Stimulated activated naive CD8-positive, alpha-beta T cell treated with anti-CD3 and anti-CD28 coated beads, Interleukin-15, amount 100 ng/mL, for 72 hours (primary cell): Measurements from ENCODE around the gene CAMTA1.
A peak's percentile ranks its signal among the peaks of the same experiment; 100 is the strongest.

Source experiments
- ATAC-seq: fragments of 150-1000 bp; cut with Tn5 transposase; 2 replicates; pipeline ENCODE4 v1.10.0; 2021; ENCODE audit warnings: mild to moderate bottlenecking, moderate library complexity
- DNase-seq, 2 donors: peaks; one replicate each; pipeline ENCODE4 v3.0.0; 2021 to 2022
- H3K27ac Mint-ChIP-seq, 2 donors: one replicate each; pipeline ENCODE4 v1.8.0; 2022; ENCODE audit warnings: mild to moderate bottlenecking in 2 of 2, mixed read lengths in 2 of 2, moderate library complexity in 2 of 2
- H3K27me3 Mint-ChIP-seq: one replicate; pipeline ENCODE4 v1.8.0; 2022; ENCODE audit warnings: mixed read lengths
- H3K4me1 Mint-ChIP-seq: one replicate; pipeline ENCODE4 v1.8.0; 2022; ENCODE audit warnings: mild to moderate bottlenecking, mixed read lengths
- H3K4me3 Mint-ChIP-seq, 2 donors: one replicate each; pipeline ENCODE4 v1.8.0; 2022; ENCODE audit warnings: mild to moderate bottlenecking in 2 of 2, mixed read lengths in 2 of 2, moderate library complexity in 1 of 2
- H3K9me3 Mint-ChIP-seq, 2 donors: one replicate each; pipeline ENCODE4 v1.8.0; 2022; ENCODE audit warnings: mixed read lengths in 2 of 2

The CAMTA1 gene

DNA sequence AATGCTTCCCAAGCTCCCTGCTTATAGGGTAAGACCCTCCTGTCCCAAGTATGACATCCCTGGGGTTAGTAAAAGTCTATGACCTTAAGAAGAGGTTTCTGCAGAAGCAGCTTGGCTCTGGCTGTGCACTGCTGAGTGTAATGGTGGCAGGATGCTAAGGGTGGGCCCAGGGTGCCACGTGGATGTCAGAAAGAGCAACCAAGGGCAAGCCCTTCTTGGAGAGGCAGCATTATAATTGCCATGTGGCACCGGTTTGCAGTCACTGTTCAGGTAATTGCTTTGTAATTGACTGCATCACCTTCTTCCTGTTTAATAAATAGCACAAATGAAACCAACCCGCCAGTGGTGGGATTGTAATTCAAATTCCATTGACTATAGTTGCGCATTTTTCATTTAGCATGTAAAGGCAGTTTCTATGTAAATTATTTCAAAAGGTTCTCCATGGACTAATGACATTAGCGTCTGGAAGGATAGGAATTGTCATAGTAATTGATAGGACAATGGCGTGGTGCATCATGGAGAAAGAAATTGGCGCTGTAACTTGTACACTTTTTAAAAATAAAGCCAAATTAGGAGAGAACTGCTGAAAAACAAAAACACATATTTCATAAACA, 495.2 kb downstream of the CAMTA1 start:
- Mint-ChIP-seq H3K27me3 (peaks cover 27% of the 10 kb centered on the region), H3K4me1 (no peaks in the 10 kb centered on the region), H3K9me3 (peaks cover 0 to 7% of the 10 kb centered on the region in 2 donors)

DNA sequence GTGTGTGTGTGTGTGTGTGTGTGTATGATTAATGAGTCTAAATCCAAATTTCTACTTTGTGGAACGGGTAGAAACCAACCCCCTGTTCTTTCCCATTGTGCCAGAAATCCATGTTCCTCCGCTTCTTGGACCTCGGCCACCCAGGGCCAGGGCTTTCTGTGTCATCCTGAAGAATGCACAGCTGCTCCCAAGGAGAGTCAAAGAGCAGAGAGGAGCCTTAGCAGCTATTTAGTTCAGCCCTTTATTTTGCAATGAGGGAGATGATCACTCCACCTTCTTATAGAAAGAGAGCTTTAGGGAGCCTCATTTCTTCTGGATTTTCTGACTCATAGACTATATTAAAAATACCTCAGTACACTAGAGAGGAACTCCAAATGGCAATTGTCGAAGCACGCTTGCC, 496.6 kb downstream of the CAMTA1 start:
- H3K4me1 Mint-ChIP-seq = no peaks in the 10 kb centered on the region
- H3K27me3 Mint-ChIP-seq = peaks cover 27% of the 10 kb centered on the region
- no peak for ATAC-seq
- H3K27ac Mint-ChIP-seq = no peak overlapping the region
- peaks cover 0 to 7% of the 10 kb centered on the region in 2 donors for H3K9me3 Mint-ChIP-seq
- H3K4me3 Mint-ChIP-seq = no peak overlapping the region
- no peak for DNase-seq

More for the DNA sequence above, 495.2 kb downstream of the CAMTA1 start:
- no peak for ATAC-seq
- H3K27ac Mint-ChIP-seq = no peak overlapping the region
- H3K4me3 Mint-ChIP-seq = no peak overlapping the region
- DNase-seq = no peak

DNA sequence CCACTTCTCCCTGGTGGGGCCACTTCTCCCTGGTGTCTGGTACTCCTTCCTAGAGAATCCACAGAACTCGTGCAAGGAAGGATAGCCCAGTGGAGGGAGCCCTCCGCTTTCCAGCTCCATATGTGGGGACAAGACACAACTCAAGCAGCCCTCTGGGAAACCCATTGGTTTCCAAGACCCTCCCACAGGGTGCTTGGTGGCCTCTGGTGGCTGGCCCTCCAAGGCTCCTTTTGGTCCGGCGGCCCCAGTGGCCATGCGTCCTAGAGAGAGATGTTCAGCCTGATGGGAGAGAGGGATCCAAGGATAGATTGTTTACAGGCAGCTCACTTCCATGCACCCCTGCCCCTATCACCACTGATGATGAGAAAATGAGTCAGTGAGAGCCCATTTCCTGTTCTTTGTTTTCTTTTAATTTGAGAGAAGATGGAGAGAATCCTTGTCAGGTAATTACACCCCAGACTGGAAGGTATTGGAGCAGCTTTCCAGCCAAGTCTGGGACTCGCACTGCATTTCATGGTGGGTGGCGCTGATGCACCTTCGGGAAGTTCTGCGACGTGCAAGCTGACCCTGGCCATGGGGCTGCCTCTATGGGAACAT, 499.7 kb downstream of the CAMTA1 start:
- Mint-ChIP-seq H3K4me1 (no peaks in the 10 kb centered on the region), H3K4me3 (no peak overlapping the region), H3K27ac (no peak overlapping the region), H3K27me3 (peaks cover 14% of the 10 kb centered on the region), H3K9me3 (no peaks in the 10 kb centered on the region)
- DNase-seq (no peak), ATAC-seq (no peak)

DNA sequence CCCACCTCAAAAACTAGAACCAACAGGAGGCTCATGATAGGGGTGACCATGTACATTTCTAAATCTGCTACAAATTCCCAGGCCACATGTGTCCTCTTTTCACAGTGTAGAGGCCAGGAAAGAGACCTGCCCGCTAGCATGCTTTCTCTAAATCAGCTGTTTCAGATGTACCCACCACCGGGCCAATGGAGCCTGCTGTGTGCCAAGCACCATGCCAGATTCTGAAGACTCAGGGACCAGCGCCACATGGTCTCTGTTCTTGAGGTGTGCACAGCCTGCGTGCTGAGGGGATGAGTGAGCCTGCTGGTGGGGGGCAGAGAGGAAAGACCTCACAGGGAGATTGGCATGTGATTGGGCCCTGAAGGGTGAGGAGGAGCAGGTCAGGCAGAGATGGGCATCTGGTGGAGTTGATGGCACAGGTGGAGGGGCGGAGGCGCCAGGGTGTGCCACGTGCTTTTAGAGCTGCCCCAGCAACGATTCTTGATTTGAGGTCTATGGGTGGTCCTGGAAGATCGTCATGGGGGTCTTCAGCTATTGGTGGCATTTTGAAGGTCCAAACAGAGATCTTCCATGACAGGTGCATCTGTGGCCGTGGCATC, 500.7 kb downstream of the CAMTA1 start:
- no peak overlapping the region for H3K27ac Mint-ChIP-seq
- ATAC-seq (no peak), DNase-seq (no peak)
- H3K4me3 Mint-ChIP-seq = no peak overlapping the region
- H3K4me1 Mint-ChIP-seq = no peaks in the 10 kb centered on the region
- no peaks in the 10 kb centered on the region for H3K9me3 Mint-ChIP-seq
- H3K27me3 Mint-ChIP-seq = peaks cover 14% of the 10 kb centered on the region

DNA sequence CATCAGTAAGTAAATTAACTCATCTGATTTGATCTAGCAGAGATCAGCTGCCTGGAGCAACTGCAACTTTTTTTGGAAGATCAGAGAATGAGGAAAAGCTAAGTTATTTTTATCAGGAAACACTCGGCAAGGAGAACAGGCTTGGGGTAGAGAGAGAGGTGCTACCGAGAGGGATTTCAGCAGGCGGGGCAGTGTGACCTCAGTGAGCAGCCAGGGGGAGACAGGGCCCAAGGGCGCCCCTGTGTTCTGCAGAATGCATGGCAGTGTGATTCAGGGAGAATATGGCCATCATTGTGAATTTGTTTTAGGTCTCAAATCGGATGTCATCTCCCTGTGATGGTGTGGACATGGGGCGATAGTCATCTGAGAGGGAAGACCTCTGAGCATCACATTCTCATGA, 501.8 kb downstream of the CAMTA1 start:
- no peak overlapping the region for H3K27ac Mint-ChIP-seq
- peaks cover 12% of the 10 kb centered on the region for H3K27me3 Mint-ChIP-seq
- DNase-seq (no peak), ATAC-seq (no peak)
- no peaks in the 10 kb centered on the region for H3K9me3 Mint-ChIP-seq
- H3K4me1 Mint-ChIP-seq = no peaks in the 10 kb centered on the region
- H3K4me3 Mint-ChIP-seq = no peak overlapping the region

DNA sequence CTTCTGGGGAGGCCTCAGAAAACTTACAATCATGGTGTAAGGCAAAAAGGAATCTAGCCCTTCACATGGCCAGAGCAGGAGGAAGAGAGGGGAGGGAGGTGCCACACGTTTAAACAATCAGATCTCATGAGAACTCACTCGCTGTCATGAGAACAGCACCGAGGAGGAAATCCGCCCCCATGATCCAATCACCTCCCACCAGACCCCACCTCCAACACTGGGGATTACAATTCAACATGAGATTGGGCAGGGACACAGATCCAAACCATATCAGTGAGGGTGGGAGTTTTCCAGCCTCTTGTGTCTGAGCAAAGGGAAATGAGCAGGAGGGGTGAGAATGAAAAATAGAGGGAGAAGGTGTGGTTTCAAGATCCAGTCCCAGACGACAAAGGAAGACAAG, 503.7 kb downstream of the CAMTA1 start:
- ATAC-seq = no peak
- Mint-ChIP-seq H3K27ac (no peak overlapping the region), H3K9me3 (no peaks in the 10 kb centered on the region), H3K4me3 (no peak overlapping the region), H3K4me1 (no peaks in the 10 kb centered on the region), H3K27me3 (no peaks in the 10 kb centered on the region)
- no peak for DNase-seq

DNA sequence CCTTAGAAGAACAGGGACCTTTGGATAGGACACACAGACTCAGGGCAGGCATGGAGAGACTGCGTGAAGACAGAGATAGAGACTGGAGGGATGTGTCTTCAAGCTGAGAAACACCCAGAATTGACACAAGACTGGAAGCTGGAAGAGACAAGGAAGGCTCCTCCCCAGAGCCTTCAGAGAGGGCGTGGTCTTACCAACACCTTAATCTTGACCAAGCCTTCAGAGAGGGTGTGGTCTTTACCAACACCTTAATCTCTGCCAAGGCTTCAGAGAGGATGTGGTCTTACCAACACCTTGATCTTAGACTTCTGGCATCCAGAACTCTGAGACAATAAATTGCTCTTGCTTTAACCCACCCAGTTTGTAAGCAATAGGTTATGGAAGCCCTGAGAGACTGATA, 504.4 kb downstream of the CAMTA1 start:
- peak overlapping the region in 1 of 2 donors; percentile 2 for H3K27ac Mint-ChIP-seq
- H3K9me3 Mint-ChIP-seq = no peaks in the 10 kb centered on the region
- DNase-seq = no peak
- no peaks in the 10 kb centered on the region for H3K4me1 Mint-ChIP-seq
- ATAC-seq = no peak
- no peak overlapping the region for H3K4me3 Mint-ChIP-seq
- H3K27me3 Mint-ChIP-seq = no peaks in the 10 kb centered on the region

DNA sequence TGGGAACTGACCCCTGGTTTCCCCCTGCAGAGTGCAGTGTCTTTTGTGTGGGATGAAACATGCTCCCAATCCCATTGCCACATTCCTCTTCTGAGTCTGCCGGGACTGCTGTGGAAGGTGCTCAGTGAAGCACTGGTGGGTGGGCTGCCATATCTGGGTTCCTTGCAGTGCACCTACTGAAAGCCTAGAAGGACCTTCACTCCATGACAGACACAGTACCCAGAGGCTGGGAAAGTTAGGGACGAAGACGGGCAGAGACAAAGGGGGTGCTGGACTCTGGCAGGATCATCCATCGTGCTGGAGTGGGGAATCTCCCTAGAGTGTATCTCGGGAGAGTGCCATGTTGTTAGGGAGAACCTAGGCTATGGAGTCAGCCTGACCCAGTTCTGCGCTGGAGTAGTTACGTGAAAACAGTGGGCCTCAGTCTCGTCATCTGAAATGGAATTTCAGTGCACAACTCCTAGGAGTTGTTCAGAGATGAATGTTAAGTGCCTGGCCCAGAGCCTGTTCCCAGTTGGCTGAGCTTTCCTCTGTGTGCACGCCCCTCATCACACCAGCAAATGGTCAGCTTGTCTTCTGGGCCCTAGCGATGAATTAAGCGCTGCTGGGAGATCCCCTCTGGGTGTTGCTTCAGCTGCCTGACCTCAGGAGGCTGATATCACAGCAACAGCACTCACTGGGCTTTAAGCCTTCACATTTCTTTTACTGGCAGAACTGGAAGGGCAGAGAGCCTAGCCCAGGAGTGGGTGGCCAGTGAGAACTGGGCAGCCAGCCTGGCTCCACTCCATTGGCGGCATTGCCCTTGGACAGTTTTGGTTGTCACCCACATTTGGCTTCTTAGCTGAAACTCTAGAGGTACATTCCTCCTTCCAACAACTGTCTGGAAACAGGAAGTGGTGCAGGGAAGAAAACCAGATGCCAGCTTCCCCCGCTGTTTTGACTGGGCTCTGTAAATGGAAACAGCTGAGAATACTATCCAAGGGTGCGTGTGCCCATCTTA, 506.0 kb downstream of the CAMTA1 start:
- no peaks in the 10 kb centered on the region for H3K27me3 Mint-ChIP-seq
- ATAC-seq = no peak
- H3K4me1 Mint-ChIP-seq = no peaks in the 10 kb centered on the region
- DNase-seq = no peak
- H3K27ac Mint-ChIP-seq = no peak overlapping the region
- H3K4me3 Mint-ChIP-seq = no peak overlapping the region
- no peaks in the 10 kb centered on the region for H3K9me3 Mint-ChIP-seq

DNA sequence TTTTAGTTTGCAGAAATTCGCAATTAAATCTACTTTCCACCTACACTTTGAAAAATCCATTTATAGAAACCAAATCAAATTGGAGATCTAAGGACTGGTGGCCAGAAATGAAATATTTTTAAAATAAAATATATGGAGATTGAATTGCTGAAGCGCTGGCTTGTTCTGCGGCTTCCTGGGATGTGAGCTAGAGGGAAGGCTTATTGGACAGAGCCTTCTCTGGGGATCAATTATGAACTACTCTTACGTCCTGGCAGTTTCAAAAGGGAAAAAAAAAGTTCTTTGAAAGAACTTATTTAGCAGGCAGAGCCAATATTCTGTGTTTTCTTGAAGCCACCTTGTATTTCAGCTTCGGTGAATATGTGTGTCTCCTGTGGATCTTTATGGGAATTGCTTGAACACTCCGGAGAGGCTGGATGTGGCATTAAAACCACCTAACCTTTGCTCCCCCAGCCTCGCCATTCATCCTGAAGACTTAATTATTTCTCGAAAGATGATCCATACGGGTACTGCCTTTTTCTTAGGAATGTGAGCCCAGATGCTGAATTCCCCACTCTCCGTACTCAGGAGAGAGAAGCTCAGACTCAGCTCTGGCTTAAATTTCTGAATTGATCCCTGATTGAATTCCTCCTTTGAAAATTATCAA, 506.9 kb downstream of the CAMTA1 start:
- no peak for DNase-seq
- no peaks in the 10 kb centered on the region for H3K9me3 Mint-ChIP-seq
- no peaks in the 10 kb centered on the region for H3K4me1 Mint-ChIP-seq
- no peaks in the 10 kb centered on the region for H3K27me3 Mint-ChIP-seq
- no peak for ATAC-seq
- no peak overlapping the region for H3K27ac Mint-ChIP-seq
- H3K4me3 Mint-ChIP-seq = no peak overlapping the region

DNA sequence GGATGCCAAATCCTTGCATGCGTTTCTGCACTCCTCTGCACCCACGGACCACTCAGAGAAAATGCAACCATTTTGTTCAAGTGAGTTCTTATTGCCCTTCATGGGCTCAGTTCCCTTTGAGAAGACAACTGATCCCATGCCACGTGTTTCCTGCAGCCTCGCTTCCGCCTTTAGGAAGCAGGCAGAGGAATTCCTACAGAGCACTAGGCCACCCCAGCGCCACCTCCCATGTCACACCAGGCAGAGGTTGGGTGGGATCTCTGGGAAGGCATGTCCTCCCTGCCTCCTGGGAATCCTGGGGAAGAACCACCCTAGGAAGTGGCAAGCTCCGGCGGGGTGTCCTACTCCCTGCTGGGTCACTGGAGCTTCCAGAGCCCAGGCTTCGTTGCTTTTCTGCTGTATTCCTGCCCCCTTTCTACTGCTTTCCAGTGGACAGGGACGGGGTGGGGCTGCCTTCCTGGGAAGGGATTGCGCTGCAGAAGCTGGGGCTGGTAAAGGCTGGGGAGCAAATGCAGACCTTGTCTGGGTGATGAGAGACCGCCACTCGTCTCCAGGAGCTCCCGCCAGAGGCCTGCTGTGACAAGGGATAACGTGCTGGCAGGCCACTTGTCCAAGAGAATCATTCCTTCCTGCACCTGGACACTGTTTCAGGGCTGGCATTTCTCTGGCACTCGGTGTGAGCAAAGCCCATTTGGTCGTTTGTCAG, 507.6 kb downstream of the CAMTA1 start:
- DNase-seq (no peak), ATAC-seq (no peak)
- Mint-ChIP-seq H3K27me3 (no peaks in the 10 kb centered on the region), H3K27ac (no peak overlapping the region), H3K4me3 (no peak overlapping the region), H3K4me1 (no peaks in the 10 kb centered on the region), H3K9me3 (no peaks in the 10 kb centered on the region)

DNA sequence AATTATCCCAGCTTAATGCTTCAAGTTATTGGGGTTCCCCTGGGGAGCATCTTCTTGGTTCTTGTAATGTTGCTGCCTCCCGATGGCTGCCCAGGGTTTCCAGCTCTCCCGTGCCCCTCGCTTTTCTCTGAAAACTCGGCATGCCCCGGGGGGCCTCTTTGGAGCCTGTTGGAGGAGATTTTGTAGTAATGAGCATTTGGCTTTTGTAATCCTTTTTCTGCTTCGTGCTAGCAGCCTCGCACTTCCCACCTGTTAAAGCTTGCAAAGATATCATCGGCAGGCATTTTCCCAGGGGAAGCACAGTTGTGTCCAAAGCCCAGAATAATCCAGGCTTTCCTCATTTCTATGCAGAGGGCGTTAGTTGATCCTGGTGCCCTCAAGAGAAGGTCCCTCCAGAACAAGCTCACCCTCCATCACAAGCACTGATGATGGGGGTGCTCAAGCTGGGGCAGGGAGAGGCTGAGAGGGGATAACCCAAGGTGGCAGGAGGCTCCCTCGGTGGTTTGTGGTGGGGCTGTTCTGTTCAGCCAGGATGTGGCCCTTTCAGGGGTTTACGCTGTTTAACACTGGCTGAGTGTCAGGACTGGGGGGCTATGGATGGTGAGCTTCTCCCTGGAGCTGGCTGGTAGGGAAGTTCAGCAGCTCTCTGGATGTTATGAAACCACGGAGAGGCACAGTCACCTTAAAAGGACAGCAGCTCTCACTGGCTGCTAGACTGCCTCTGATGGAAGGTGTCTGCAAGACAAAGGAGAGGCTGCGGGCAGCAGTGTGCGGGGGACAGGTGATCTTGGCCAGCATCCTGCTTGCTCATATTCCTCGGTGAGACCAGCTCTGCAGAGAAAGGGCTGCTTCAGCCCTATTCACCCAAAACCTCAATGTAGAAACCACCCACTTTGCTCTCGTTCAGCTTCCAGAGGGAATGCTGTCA, 508.7 kb downstream of the CAMTA1 start:
- Mint-ChIP-seq H3K4me1 (no peaks in the 10 kb centered on the region), H3K27ac (no peak overlapping the region), H3K9me3 (no peaks in the 10 kb centered on the region), H3K4me3 (no peak overlapping the region), H3K27me3 (peaks cover 3% of the 10 kb centered on the region)
- ATAC-seq = no peak
- no peak for DNase-seq

DNA sequence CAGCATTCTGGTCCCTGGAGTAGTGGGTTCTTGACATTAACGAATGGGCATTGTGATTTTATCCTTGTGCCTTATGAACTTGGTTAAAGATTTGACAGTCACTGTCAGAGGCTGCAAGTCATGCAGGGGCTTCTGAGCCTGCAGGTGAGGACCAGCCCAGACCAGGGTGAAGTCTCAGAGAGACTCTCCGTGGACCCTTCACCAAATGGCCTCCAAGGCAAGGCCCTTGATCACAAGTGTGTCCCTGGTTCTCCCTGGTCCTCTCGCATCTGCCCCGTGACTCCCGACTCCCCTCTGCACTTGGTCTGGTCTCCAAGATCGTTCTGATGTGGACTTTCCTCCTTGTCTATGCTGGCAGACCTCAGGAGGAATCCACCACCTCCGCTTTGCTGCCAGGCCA, 509.4 kb downstream of the CAMTA1 start:
- no peak overlapping the region for H3K4me3 Mint-ChIP-seq
- peak overlapping the region in 1 of 2 donors; percentile 70 for H3K27ac Mint-ChIP-seq
- no peaks in the 10 kb centered on the region for H3K4me1 Mint-ChIP-seq
- H3K9me3 Mint-ChIP-seq = no peaks in the 10 kb centered on the region
- DNase-seq (no peak), ATAC-seq (no peak)
- H3K27me3 Mint-ChIP-seq = peaks cover 9% of the 10 kb centered on the region

DNA sequence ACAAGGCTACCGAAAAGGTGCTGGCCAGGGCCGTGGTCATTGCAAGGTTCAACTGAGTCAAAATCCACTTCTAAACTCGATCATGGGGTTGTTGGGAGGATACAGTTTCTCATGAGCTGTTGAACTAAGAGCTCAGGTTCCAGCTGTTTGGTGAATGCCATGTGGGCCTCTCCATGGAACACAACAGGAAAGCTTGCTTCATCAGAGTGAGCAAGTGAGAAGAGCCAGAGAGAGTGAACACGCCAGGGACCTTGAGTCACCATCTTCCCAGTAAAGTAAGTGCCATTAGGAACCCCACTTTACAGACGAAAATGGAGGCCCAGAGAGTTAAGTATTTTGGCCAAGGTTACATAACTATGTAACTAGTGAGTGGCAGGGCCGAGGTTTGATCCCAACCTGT, 510.7 kb downstream of the CAMTA1 start:
- ATAC-seq = no peak
- no peak for DNase-seq
- Mint-ChIP-seq H3K27ac (no peak overlapping the region), H3K9me3 (no peaks in the 10 kb centered on the region), H3K27me3 (peaks cover 12% of the 10 kb centered on the region), H3K4me1 (no peaks in the 10 kb centered on the region), H3K4me3 (no peak overlapping the region)

DNA sequence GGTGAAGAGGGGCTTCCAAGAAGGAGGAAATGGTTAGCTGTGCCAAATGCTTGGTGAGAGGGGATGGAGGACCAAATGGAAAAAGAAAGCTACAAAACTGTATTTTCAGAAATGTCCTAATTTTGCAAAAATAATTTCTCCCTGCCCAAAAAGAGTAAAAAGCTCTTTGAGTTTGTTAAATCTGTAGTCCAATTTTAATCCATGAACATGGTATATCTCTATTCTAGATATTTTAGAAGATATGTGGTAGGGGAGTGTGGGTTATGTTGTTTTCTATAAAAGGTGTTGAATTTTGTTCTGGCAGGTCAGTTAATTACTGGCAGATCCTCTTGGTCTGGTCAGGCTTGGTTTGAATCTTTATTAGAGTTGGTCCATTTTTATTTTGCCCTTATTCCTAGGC, 511.7 kb downstream of the CAMTA1 start:
- ATAC-seq (no peak), DNase-seq (no peak)
- H3K9me3 Mint-ChIP-seq = no peaks in the 10 kb centered on the region
- H3K4me3 Mint-ChIP-seq = no peak overlapping the region
- peaks cover 12% of the 10 kb centered on the region for H3K27me3 Mint-ChIP-seq
- H3K27ac Mint-ChIP-seq = no peak overlapping the region
- H3K4me1 Mint-ChIP-seq = no peaks in the 10 kb centered on the region
